Activated CD8-positive, alpha-beta memory T cell treated with anti-CD3 and anti-CD28 coated beads, Interleukin-2, amount 50 U/mL, for 24 hours (primary cell): ENCODE data around the gene SAMM50.

Source experiments
- DNase-seq: peaks from one replicate; pipeline ENCODE4 v3.0.0-alpha.2; 2020; ENCODE audit errors: extremely low read depth

Gene SAMM50

DNA sequence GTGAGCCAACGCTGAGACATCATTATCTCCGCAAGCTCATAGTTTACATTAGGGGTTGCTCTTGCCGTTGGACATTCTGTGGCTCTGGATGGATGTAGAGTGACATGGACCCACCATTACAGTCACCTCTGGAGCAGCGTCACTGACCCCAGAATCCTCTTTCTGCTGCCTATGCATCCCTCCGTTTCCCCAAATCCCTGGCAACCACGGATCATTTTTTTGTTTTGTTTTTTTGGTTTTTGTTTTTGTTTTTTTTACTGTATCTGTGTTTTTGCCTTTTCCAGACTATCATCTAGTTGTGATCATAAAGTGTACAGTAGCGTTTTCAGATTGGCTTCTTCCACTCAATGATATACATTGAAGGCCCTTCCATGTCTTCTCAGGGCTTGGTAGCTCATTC lies 72.8 kb downstream of the SAMM50 start:
- no peak for DNase-seq

DNA sequence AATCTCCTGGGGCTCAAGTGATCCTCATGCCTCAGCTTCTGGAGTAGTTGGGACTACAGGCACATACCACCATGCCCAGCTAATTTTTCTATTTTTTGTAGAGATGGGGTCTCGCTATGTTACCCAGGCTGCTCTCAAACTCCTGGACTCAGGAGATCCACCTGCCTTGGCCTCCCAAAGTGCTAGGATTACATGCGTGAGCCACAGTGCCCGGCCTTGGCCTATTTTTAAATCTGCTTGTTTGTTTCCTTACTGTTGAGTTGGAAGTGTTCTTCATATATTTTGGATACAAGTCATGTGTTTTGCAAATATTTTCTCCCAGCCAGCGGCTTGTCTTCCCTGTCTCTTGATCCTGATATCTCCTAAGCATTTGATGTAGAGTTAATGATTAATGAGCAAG lies 73.8 kb downstream of the SAMM50 start:
- DNase-seq, result no peak

DNA sequence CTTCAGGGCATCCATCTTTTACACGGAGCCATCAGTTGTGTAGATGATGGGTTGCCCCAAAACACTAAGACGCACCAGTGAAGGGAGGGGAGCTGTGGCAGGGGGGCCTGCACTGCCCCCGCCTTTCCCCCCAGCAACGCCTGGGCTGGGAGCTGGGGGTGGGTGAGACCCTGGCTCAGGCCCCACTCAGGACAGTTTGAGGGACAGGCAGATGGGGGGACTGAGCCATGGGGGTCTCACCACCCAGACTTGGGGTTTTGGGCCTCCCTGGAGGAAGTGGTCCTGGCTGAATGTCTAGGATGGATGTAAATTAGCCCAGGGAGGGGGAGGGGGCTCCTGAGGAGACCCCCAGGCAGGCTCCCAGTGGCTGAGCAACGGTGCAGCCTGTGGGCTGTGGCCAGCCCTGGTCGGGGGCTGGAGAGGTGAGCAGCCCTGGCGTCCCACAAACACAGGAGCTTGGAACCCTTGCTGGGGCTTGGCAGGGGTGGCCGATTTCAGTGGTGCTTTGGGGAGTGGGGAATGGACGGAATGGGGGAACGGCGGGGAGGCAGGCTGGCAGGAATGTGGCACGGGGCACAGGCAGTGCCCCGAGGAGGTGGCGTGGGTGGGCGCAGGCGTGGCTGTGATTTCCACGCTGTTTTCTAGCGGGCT lies 74.9 kb downstream of the SAMM50 start:
- no peak for DNase-seq

DNA sequence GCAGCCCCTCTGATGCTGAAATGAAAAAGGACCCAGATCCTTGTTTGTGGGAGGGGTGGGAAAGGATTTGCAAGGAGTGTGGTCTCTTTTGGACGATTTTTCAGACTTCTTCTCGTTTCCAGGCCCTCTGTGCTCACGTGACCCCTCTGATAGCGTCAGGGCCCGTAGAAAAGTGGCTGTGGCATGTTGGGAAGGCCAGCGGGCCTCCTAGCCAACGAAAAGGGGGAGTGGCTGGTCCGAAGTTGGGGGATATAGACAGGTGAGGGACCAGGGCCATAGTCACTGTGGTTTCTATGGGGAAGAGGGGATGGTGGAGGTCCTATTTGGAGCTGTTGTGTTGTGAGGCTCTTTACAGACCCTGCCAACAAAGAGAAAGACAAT lies 75.5 kb downstream of the SAMM50 start:
- no peak for DNase-seq

DNA sequence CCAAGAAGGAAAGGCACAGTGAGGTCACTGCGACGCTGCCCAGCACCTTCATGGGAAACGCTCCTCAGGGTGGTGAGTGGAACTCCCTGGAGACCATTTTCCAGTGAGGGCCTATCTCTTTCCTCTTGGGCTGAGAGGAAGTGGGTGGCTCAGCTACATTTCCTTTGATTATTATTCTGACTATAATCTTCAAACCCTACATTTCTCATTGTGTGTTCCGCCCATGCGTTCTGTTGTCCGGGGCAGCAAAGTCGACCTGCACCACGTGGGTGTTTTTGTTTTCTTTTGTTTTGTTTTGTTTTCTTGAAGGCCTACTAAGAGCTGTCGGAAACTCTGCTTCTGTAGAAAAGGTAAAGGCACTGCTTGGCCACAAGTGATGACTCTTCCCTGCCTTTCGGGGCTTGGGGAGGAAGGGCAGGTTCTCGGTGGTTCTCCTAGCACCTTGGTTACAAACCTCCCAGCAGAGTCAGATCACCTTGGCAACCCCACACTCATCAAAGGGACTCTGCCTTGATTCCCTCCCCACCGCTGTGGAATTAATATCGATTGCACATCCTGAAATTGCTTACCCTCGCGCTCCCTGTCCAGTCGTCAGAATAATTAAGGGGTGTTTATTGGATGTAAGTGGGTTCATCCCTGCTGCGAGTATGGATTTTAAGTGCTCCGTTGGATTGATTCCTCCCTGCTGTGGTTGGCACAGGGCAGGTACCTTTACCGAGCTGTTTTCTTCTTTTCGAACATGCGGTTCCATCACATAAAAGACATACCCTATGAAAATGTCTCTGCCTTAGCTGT lies 76.1 kb downstream of the SAMM50 start:
- no peak for DNase-seq

DNA sequence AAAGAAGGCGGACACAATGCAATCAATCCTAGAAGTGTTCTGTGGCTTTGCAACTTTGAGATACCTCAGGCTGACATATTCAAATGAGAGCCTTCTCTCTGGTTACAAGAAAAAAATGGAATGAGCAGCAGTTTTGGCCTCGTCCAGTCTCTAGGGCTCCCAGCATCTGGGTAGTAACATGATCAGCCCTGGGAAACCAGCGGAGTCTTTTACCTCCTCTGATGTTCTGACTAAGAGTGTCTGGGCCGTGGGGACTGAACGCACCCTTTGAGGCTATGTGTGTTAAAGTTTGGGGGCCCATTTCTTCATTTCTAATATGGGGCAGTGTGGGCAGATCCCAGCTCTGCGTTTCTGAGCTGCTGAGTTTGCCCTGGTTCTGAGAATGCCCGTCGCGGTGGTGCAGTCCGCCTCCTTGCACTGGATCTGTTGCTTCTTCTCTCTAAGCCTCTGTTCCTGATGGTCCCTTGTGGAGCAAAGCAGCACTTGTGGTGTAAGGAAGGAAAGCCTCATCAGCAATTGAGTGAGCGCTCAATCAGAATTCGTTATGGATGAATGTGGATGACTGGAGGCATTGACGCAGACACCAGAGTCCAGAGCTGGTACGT lies 77.0 kb downstream of the SAMM50 start:
- no peak for DNase-seq

DNA sequence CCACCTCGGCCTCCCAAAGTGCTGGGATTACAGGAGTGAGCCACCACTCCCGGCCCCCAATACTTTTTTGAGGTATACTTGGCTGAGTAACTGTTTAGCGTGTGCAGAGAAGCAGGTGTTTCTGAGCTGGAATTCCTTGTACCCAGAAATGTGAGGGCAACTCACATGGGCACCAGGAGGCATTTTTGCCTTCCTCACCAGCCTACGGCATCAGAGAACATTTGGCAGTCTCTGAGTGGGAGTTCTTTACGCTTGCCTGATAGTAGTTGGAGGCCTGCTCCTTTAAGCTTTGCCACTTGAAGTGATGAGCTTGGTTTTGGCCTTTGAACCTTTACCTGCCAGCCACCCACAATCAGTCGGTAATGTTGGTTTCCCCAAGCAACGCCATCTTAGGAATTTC lies 78.0 kb downstream of the SAMM50 start:
- DNase-seq, result no peak

DNA sequence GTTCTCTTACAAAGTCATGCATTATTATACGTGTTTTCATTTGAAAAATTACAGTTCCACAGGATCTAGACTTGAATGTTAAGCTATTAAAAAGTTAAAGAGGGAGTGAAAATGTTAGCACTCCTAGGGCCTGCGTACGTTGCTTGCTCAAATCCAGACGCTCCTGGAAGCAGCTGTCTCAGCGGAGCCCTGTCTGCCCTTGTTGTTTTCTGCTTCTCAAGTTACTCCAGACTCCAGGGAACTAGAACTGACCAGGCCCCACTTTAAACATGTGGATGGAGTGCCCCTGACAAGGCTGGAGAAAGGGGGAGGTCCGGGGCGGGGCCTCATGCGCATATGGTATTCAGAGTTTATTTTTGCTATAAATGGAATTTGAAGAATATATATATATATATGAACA lies 78.5 kb downstream of the SAMM50 start:
- no peak for DNase-seq

DNA sequence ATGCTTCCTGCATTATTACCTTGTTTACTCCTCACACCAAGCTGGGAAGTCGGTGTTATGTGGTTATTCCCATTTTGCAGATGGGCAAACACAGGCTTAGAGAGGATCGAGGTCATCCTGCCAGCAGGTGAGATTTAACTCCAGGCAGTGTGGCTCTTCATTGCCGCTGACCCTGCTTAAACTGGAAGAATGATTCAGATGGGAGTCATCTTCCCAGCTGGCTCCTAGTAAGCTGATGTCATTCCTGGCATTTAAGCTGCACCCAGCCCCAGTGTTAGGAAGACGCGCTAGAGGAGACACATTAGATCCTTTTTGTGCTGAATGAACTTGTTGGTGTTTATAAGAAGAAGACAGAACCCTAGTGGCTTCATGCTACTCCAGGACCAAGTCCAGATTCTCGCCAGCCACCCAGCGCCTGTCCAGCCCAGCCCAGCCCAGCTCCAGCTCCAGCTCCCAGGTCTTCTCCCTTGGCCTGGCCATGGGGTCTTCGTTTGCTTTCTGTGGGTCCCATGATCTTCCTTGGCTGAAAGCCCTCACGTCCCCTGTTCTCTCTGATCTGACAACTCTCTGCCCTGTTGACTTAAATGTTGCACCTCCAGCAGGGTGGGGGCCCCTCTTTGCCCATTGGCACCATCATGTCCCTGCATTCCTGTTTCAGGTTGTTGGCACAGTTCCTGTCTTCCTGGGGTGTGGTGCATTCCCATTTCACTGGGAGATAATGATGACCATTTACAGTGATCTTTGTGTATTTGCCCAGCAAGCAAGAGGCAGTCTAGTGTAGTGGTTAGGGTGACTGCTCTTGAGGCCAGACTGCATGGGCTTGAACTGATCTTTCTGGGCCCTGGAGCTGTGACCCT lies 82.5 kb downstream of the SAMM50 start:
- DNase-seq, result no peak

DNA sequence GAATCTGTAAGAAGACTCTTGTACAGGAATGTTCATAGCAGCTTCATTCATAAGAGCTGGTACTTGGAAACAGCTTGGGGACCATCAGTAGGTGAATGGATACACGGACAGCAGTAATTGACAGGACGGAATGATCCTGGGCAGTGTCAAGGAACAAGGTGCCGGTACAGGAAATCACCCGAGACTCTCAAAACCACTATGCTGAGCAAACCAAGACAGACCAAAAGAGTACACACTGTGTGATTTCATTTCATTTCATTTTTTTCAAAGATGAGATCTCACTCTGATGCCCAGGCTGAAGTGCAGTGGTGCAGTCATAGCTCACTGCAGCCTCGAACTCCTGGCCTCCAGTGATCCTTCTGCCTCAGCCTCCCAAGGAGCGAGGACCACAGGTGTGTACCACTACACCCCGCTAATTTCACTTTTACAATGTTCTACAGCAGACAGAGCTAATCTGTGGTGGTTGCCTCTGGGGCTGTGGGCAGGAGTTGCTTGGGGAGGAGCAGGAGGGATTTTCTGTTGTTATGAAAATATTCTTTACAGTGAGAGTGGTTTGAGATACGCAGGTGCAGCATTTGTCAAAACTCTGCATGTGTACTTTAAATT lies 84.4 kb downstream of the SAMM50 start:
- DNase-seq, result no peak

DNA sequence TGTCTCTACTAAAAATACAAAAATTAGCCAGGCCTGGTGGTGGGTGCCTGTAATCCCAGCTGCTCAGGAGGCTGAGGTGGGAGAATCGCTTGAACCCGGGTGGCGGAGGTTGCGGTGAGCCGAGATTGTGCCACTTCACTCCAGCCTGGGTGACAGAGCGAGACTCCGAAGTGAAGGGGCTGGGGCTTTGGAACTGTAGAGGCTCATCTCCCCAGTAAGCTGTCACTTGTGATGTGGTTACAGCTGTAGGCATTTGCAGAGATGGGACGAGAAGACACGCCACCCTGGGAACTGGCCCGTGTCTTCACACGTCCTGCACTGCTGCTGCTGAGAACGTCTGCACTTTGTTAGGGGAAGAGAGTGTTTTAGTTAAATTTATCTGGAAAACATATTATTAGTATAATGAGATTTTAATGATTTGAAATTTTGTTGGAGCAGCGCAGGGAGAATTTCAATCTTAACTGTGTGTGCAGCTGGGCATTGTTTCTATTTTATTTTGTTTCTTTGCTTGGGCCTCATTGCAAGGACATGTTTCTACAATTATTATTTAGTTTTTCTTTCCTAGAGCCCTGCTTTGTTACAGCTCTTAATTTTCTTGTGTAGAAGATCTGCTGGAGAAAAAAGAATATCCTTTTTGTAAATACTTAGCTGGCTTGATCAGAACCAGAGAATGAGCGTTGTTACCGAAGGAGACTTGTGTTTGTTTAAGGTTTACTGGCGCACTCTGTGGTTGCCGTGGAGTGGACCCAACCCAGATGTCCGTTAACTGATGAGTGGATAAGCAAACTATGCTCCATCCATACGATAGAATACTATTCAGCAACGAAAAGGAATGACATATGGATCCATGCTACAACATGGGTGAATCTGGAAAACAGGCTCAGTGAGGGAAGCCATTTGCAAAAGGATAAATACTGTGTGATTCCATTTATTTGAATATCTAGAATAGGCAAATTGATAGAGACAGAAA lies 87.3 kb downstream of the SAMM50 start:
- DNase-seq, result no peak

DNA sequence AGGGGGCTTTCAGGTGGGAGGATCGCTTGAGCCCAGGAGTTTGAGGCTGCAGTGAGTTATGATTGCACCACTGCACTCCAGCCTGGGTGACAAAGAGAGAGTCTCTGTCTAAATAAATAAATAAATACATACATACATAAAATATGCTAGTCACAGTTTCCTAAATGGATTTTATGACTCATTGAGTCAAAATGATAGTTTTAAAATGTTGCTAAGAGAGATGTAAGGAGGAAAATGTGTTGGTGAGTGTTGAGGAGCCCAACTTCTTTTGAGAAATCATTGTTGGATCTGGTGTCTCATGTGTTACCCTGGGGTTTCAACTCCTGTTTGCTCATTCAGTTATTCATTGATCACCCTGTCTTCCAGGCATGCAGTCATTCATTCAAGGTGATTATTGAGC lies 89.9 kb downstream of the SAMM50 start:
- DNase-seq, result no peak
